Thyroid gland (tissue), 4 donors: ENCODE data around the gene RHOB. TPM values are rescaled to one million over a fixed set of nuclear protein-coding genes. Genes with fewer than 3 reads are reported as not detected.

Experiments used
- DNase-seq, 2 donors: peaks; one replicate each; pipeline ENCODE4 v3.0.0-alpha.2; 2019
- H3K27ac ChIP-seq, 3 donors: fragments of 200-600 bp; sonication (generic); 1 replicate in 2 of 3; 2 replicates in 1 of 3; pipeline ENCODE4 v1.5.1; 2016 to 2019; ENCODE audit warnings: mild to moderate bottlenecking in 1 of 3, moderate library complexity in 1 of 3
- H3K27me3 ChIP-seq: fragments of 200-600 bp; sonication (generic); one replicate; pipeline ENCODE4 v1.5.1; 2019
- H3K36me3 ChIP-seq, 2 donors: fragments of 200-600 bp; sonication (generic); one replicate each; pipeline ENCODE4 v1.5.1; 2016 to 2019
- H3K4me1 ChIP-seq, 2 donors: fragments of 200-600 bp; sonication (generic); one replicate each; pipeline ENCODE4 v1.5.1; 2017 to 2019
- H3K4me3 ChIP-seq, 3 donors: fragments of 200-600 bp; sonication (generic); replicated peaks in 1 of 3; 1 replicate in 2 of 3; 2 replicates in 1 of 3; pipeline ENCODE4 v1.5.1; 2016; ENCODE audit warnings: mild to moderate bottlenecking in 1 of 3
- H3K9me3 ChIP-seq: fragments of 200-600 bp; sonication (generic); one replicate; pipeline ENCODE4 v1.5.1; 2017
- CTCF ChIP-seq, 6 experiments: fragments of 200-600 bp in 3 of 6; fragments of 450-650 bp in 3 of 6; sonication (generic) in 3 of 6; IDR thresholded peaks; one replicate each; pipeline ENCODE4 v1.5.1; 2016 to 2019; ENCODE audit warnings: antibody characterized with exemption in 6 of 6, mild to moderate bottlenecking in 2 of 6, inconsistent platforms in 1 of 6, moderate library complexity in 1 of 6
- POLR2A ChIP-seq, 2 donors: fragments of 450-650 bp; IDR thresholded peaks; one replicate each; pipeline ENCODE4 v1.6.1; 2017; ENCODE audit warnings: antibody characterized with exemption in 2 of 2, mild to moderate bottlenecking in 2 of 2, moderate library complexity in 1 of 2
- WGBS, 2 donors: methylation state at CpG; one replicate each; pipeline ENCODE4 v1.1.5; 2017; 5-methylcytosine and 5-hydroxymethylcytosine counted together
- intact Hi-C: fragments of 100-400 bp; cut with DNase I; formaldehyde crosslinking; loops from one replicate; pipeline ENCODE4 v1.15.1; 2023
- total RNA-seq, 4 donors: library from RNA; depleted of rRNA; stranded (reverse); fragments of >200 nt; gene quantifications; one replicate each; pipeline ENCODE4 v1.2.3, GENCODE V29; 2016

The RHOB gene
- total RNA-seq, 4 donors from 2014 or later = 238 to 381 (median 271) TPM

- Histone ChIP-seq H3K27ac (no peak overlapping the region), H3K4me1 (peaks cover 12 to 22% of the 10 kb centered on the region in 2 donors), H3K9me3 (no peaks in the 10 kb centered on the region), H3K36me3 (no peaks in the 10 kb centered on the region), H3K4me3 (no peak overlapping the region), H3K27me3 (no peaks in the 10 kb centered on the region)
- DNase-seq = no peak
- 94 to 98% methylated on average over 6 of the region's 6 CpGs for WGBS, 2 donors
- intact Hi-C loops = loop anchor here (5.0 kb wide), 1 partner anchor 202 kb away; no protein-coding TSS in a partner anchor
- TF ChIP-seq POLR2A (IDR thresholded peaks at IDR 0.05) (no peak), CTCF (IDR thresholded peaks at IDR 0.05) (no peak)
Observed at GRCh38 chr2:20440001-20440560, 6.8 kb upstream of the RHOB start.

DNA sequence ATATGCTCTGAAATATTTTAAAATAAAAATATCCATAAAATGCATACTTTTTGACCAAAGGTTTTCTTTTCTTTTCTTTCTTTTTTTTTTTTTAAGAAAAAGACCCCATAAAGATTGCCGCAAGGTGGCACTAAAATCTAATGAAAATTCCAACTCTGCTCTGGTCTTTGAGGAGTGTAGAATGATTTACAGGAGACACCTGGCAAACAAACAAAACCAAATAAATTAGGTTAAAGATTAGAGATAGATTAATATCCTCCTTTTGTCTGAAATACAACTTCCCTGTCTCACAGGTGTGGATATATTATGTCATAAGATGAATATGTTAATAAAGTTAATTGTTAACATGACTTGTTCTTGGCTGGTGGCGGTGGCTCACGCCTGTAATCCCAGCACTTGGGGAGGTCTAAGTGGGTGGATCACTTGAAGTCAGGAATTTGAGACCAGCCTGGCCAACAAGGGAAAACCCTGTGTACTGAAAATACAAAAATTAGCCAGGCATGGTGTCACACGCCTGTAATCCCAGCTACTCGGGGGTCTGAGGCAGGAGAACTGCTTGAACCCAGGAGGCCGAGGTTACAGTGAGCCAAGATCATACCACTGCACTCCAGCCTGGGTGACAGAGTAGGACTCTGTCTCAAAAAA lies 3.5 kb upstream of the RHOB start:
- Histone ChIP-seq H3K4me1 (peaks cover 14 to 29% of the 10 kb centered on the region in 2 donors), H3K9me3 (no peaks in the 10 kb centered on the region), H3K36me3 (peaks cover 0 to 13% of the 10 kb centered on the region in 2 donors), H3K4me3 (no peak overlapping the region), H3K27ac (peak overlapping the region; percentile 81 to 88 (median 82)), H3K27me3 (no peaks in the 10 kb centered on the region)
- intact Hi-C loops = loop anchor here (5.0 kb wide), 1 partner anchor 199 kb away; no protein-coding TSS in a partner anchor
- TF ChIP-seq CTCF (IDR thresholded peaks at IDR 0.05) (peak in 5 of 6 experiments; percentile 8 to 76 (median 49)), POLR2A (IDR thresholded peaks at IDR 0.05) (no peak)
- 23 to 31% methylated on average over 6 of the region's 6 CpGs for WGBS, 2 donors
- DNase-seq = peak; percentile 79 to 82

DNA sequence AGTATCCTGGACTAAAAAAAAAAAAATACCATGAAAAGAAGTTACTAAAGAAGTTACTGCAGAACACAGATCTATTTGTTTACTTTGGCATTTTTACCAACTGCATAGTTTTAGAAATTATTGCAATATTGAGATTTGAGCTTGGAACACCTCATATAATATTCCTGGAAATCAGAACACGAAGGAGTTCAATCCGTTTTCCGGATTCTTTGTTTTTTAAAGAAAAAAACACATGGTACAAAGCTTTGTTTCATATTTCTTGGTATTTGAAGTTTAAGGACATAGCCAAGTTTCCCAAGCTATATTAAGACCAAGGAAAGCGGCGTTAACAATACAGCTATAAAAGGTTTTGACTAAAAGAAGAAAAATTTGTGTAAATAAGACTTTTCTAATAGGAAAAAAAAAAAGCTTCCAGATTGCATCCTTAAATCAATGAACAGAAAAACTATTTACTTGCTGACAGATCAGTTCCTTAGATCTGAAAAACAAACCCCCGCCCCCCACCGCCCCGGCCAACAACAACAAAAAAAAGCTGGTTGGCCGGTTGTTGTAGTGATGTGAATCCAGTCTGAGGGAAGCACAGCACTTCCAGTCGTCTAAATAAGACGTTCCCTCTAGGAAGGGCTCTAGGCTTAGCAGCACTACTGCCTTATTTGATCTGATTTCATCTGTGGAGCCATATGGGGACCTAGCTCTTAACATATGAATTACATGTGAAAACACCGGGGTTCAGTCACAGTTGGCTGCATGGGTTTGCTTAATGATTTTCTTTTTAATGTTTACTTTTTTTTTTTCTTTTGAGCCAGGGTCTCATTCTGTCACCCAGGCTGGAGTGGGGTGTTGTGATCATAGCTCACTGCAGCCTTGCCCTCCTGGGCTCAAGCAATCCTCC lies 2.5 kb upstream of the RHOB start:
- Histone ChIP-seq H3K4me3 (no peak overlapping the region), H3K27ac (peak overlapping the region; percentile 81 to 88 (median 82)), H3K9me3 (no peaks in the 10 kb centered on the region), H3K27me3 (no peaks in the 10 kb centered on the region), H3K4me1 (peaks cover 18 to 28% of the 10 kb centered on the region in 2 donors), H3K36me3 (peaks cover 0 to 19% of the 10 kb centered on the region in 2 donors)
- TF ChIP-seq POLR2A (IDR thresholded peaks at IDR 0.05) (peak in 1 of 2 donors; percentile 43), CTCF (IDR thresholded peaks at IDR 0.05) (no peak)
- peak in 1 of 2 donors; percentile 40 for DNase-seq
- 34 to 36% methylated on average over 12 of the region's 12 CpGs for WGBS, 2 donors
- intact Hi-C loops = loop anchor here (5.0 kb wide), 1 partner anchor 198 kb away; no protein-coding TSS in a partner anchor

DNA sequence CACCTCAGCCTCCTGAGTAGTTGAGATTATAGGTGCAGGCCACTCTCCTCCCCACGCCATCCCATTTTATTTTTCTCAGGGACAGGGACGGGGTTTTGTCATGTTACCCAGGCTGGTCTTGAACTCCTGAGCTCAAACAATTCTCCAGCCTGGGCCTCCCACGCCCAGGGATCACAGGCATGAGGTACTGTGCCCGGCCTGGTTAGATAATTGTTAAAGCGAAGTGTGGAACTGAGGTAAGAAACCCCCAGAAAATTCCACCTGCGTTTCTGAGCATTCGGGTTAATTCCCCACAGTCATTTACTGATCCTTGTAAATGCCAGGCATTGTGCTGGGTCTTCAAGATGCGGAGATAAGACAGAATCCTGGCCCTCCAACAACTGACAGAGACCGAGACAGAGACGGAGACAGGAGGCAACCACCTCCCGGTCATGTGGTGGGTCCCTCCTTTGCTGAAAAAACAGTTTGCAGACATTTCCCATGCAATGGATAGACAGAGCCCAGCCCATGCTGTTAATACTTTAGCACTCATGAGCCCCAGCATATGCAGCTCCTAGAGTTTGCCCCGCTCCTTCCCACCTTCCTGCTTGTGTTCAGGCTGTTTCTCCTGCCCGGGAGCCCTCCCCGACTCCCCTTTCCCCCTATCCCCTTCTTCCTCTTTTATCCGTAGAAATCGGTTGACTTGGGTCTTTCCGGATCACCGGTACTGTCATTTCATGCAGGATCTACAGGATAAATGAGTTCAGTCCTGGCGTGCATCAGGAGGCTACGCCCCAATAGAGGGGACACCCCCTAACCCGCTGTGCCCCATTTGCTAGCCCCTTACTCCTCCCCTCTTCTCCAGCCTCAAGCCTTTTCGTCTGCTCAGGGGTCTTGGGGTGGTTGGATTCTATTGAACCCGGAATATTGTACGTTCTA lies 1.6 kb upstream of the RHOB start:
- TF ChIP-seq POLR2A (IDR thresholded peaks at IDR 0.05) (no peak), CTCF (IDR thresholded peaks at IDR 0.05) (no peak)
- intact Hi-C loops = loop anchor here (5.0 kb wide), 1 partner anchor 197 kb away; no protein-coding TSS in a partner anchor
- no peak for DNase-seq
- Histone ChIP-seq H3K4me3 (no peak overlapping the region), H3K36me3 (peaks cover 0 to 19% of the 10 kb centered on the region in 2 donors), H3K27ac (peak overlapping the region; percentile 81 to 88 (median 82)), H3K4me1 (peaks cover 25 to 34% of the 10 kb centered on the region in 2 donors), H3K27me3 (no peaks in the 10 kb centered on the region), H3K9me3 (no peaks in the 10 kb centered on the region)
- 78 to 79% methylated on average over 24 of the region's 24 CpGs for WGBS, 2 donors
